Stimulated activated CD8-positive, alpha-beta memory T cell treated with anti-CD3 and anti-CD28 coated beads, Interleukin-7, amount 100 ng/mL, for 24 hours (primary cell): Measurements from ENCODE around the gene AMZ2.
"Not testable (repeated sequence)": the region's sequence is repeated elsewhere in the genome, so short reads cannot be mapped to it uniquely, and the experiment has no call there.

Source experiments
- DNase-seq: peaks from one replicate; pipeline ENCODE4 v3.0.0-alpha.2; 2020; ENCODE audit warnings: low read depth

Gene AMZ2

GRCh38 chr17:68220786-68221185 lies 27.1 kb upstream of the AMZ2 start:
- not testable (repeated sequence) for DNase-seq

GRCh38 chr17:68221786-68222185 lies 26.1 kb upstream of the AMZ2 start:
- no peak for DNase-seq

GRCh38 chr17:68222606-68223005 lies 25.2 kb upstream of the AMZ2 start:
- DNase-seq: no peak

- not testable (repeated sequence) for DNase-seq
These were observed 22.8 kb upstream of the AMZ2 start for GRCh38 chr17:68225055-68225454.

GRCh38 chr17:68228039-68228680 lies 19.7 kb upstream of the AMZ2 start:
- not testable (repeated sequence) for DNase-seq

- DNase-seq: no peak
These were observed 18.8 kb upstream of the AMZ2 start for GRCh38 chr17:68228817-68229570.

GRCh38 chr17:68229619-68230018 lies 18.2 kb upstream of the AMZ2 start:
- DNase-seq: no peak

GRCh38 chr17:68231131-68231530 lies 16.7 kb upstream of the AMZ2 start:
- not testable (repeated sequence) for DNase-seq

GRCh38 chr17:68231541-68231940 lies 16.3 kb upstream of the AMZ2 start:
- no peak for DNase-seq

- not testable (repeated sequence) for DNase-seq
These were observed 15.1 kb upstream of the AMZ2 start for GRCh38 chr17:68232741-68233140.

GRCh38 chr17:68234726-68235335 lies 13.0 kb upstream of the AMZ2 start:
- not testable (repeated sequence) for DNase-seq

- not testable (repeated sequence) for DNase-seq
These were observed 12.5 kb upstream of the AMZ2 start for GRCh38 chr17:68235336-68235791.

GRCh38 chr17:68237369-68238163 lies 10.3 kb upstream of the AMZ2 start:
- not testable (repeated sequence) for DNase-seq

- DNase-seq: no peak
These were observed 9.5 kb upstream of the AMZ2 start for GRCh38 chr17:68238164-68238870.

- no peak for DNase-seq
These were observed 9.0 kb upstream of the AMZ2 start for GRCh38 chr17:68238871-68239253.

GRCh38 chr17:68239632-68240366 lies 8.0 kb upstream of the AMZ2 start:
- no peak for DNase-seq

GRCh38 chr17:68246271-68247028 lies 1.4 kb upstream of the AMZ2 start:
- DNase-seq: no peak

GRCh38 chr17:68248199-68248825 lies 469 bp downstream of the AMZ2 start:
- DNase-seq: no peak

GRCh38 chr17:68248891-68249290 lies 1.0 kb downstream of the AMZ2 start:
- no peak for DNase-seq

- no peak for DNase-seq
These were observed 1.5 kb downstream of the AMZ2 start for GRCh38 chr17:68249354-68249765.
